ENCODE measurements around the gene PHLDA2. TPM values are rescaled to one million over a fixed set of nuclear protein-coding genes. Genes with fewer than 3 reads are reported as not detected.

Gene PHLDA2
- 25.0 and 33.7 TPM in 2 replicates for total RNA-seq (2021)
- percentile 62 among the genes with signal in this experiment for Bru-seq, nascent RNA
- percentile 51 among the genes with signal in this experiment for BruChase-seq, experiment 1, labeled RNA remaining after a 2-hour chase
- percentile 79 among the genes with signal in this experiment for BruChase-seq, experiment 2, labeled RNA remaining after a 6-hour chase
- long read RNA-seq, transcript PHLDA2-201 (2 exons, 955 nt): major isoform, 71 of 73 reads
- long read RNA-seq, partial matches to known transcripts: 2 of 73 reads
- long read RNA-seq, other reads (novel, unspliced or antisense): 0 of 73 reads

DNA sequence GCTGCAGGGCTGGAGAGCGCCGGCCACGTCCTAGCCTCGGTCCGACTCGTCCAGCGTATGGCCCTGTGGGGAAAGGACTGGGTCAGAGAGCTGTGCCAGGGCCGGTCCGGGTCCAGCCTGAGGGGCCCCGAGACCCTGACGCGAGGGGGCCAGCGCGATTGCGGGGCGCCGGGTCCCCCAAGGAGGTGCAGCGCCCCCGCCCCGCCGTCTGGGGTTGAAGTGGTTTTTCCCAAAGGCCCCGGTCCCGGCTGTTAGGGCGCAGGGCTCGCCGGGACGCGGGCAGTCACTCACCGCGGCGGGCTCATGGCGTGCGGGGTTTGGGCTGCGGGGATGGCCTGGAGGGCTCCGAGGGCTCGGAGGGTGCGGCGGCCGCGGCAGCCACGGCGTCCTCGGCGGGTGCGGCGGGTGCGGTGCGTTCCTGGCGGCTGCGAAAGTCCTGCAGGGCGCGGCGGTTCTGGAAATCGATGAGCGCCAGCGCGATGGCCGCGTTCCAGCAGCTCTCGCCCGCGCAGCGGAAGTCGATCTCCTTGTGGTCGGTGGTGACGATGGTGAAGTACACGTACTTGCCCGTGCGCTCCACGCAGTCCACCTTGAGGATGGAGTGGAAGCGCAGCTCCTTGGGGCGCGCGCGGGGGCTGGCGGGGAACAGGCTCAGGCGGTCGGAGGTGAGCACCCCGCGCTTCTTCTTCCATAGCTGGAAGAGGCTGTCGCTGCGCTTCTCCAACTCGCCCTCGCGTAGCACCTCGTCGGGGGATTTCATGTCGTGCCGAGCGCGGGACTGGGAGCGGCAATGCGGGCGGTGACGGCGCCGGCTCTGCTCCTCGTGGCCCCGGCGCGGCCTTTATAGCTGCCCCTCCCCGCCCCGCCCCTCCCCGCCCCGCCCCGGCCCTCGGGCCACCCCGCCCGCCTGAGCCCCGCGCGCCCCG lies at the start of gene PHLDA2:
Gene PHLDA2 (minus strand): TSS at position 816 of the 926 bp plus-strand sequence. CDS start 56 bp downstream, at position 760.
- DNase-seq (ENCODE audit: low spot score): peak; percentile 68
- H3K27me3 ChIP-seq (replicated peaks; ENCODE audit: insufficient read depth, low read depth, low read length, poor library complexity): no peaks in the 10 kb centered on the region
- ChIA-PET POLR2A (ENCODE audit: low non-redundant PET) (no interaction called here), CTCF (interaction anchor here (0.7 kb wide), 1 partner anchor 166 kb away, joined by 3 read pairs; no protein-coding TSS in a partner anchor)
- BruUV-seq (replicated peaks): TSS peak; percentile 97
- peak within 1 kb of the TSS; percentile 42 for H3K27ac ChIP-seq (ENCODE audit: low read depth, low read length, poor library complexity, severe bottlenecking)
- no peaks in the 10 kb centered on the region for H3K9me3 ChIP-seq (ENCODE audit: low read depth, low read length, poor library complexity, severe bottlenecking)
- peak within 1 kb of the TSS; percentile 59 for H3K4me3 ChIP-seq (ENCODE audit: low read depth, low read length, poor library complexity, severe bottlenecking)
- TF ChIP-seq EZH2 (IDR thresholded peaks at IDR 0.05; ENCODE audit: borderline replicate concordance, low read depth, low read length, poor library complexity, severe bottlenecking) (no peak), CTCF (conservative IDR thresholded peaks at IDR 0.05; ENCODE audit: low read depth, low read length) (no peak)
- H3K4me1 ChIP-seq (ENCODE audit: insufficient read depth, low read length, poor library complexity, severe bottlenecking): peaks cover 16% of the 10 kb centered on the region
- no peaks in the 10 kb centered on the region for H3K36me3 ChIP-seq (ENCODE audit: insufficient read depth, low read length, poor library complexity, severe bottlenecking)
- intact Hi-C loops (cut with micrococcal nuclease; ENCODE audit: unreplicated experiment): no loop called here

DNA sequence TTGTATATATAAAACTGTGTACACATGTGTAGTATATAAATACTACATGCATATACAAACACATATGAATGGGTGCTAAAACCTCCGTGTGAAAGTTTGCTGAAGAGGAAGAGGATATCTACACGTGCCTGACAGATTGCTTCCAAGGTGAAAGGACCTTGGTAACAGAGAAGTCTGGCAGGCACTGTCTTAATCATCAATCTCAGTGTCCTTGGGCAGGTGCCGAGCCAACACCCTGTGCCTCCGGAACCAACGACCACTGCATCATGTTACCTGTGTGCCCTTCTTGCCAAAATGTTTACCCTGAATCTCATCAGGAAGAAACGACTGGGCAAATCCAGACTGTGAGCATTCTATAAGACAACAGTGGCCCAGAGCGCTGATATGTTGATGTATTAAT lies 47.9 kb upstream of the PHLDA2 start:
- no peak for DNase-seq (ENCODE audit: low spot score)
- H3K4me3 ChIP-seq (ENCODE audit: low read depth, low read length, poor library complexity, severe bottlenecking): no peak overlapping the region
- ChIA-PET POLR2A (ENCODE audit: low non-redundant PET) (no interaction called here), CTCF (no interaction called here)
- no peaks in the 10 kb centered on the region for H3K4me1 ChIP-seq (ENCODE audit: insufficient read depth, low read length, poor library complexity, severe bottlenecking)
- H3K27ac ChIP-seq (ENCODE audit: low read depth, low read length, poor library complexity, severe bottlenecking): no peak overlapping the region
- no peaks in the 10 kb centered on the region for H3K27me3 ChIP-seq (replicated peaks; ENCODE audit: insufficient read depth, low read depth, low read length, poor library complexity)
- intact Hi-C loops (cut with micrococcal nuclease; ENCODE audit: unreplicated experiment): no loop called here
- no peak for TF ChIP-seq EZH2 (IDR thresholded peaks at IDR 0.05; ENCODE audit: borderline replicate concordance, low read depth, low read length, poor library complexity, severe bottlenecking)
- no peak for TF ChIP-seq CTCF (conservative IDR thresholded peaks at IDR 0.05; ENCODE audit: low read depth, low read length)
- no peaks in the 10 kb centered on the region for H3K9me3 ChIP-seq (ENCODE audit: low read depth, low read length, poor library complexity, severe bottlenecking)
- H3K36me3 ChIP-seq (ENCODE audit: insufficient read depth, low read length, poor library complexity, severe bottlenecking): peaks cover 69% of the 10 kb centered on the region
- BruUV-seq (replicated peaks): no TSS peak

DNA sequence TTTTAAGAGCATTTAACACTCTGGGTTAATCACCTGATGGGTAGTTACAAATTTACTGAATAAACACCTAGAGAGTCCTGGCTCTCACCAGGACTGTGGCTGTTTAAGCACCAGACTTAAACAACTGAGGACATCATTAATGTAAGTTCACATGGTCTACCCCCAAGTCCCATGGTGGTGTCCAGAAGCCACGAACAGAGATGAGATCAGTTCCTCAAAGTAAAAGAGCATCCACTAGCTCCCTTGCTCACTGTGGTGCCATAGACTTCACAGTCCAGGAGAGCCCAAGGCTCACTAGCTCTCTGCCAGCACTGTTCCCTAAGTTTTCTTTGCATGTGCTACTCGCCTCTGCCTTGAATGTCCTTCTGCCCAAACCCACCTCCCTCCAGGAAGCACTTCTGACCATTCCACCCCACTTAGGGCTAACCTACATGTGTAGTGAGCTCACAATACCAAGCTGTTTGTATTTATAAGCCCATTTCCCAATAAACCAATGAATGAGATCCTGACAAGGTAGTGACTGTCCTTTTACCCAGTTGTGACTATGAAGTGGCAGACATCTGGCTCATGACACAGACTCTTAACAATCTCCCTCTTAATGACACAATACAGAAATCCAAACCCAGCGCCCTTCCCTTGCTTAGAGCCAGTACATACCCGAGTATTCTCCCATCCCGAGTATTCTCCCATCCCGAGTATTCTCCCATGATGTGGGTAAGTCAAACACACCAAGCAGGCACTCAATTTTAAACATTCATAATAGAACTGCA lies 47.3 kb upstream of the PHLDA2 start:
- ChIA-PET POLR2A (ENCODE audit: low non-redundant PET) (no interaction called here), CTCF (no interaction called here)
- Histone ChIP-seq H3K4me1 (ENCODE audit: insufficient read depth, low read length, poor library complexity, severe bottlenecking) (no peaks in the 10 kb centered on the region), H3K27ac (ENCODE audit: low read depth, low read length, poor library complexity, severe bottlenecking) (no peak overlapping the region), H3K36me3 (ENCODE audit: insufficient read depth, low read length, poor library complexity, severe bottlenecking) (peaks cover 75% of the 10 kb centered on the region), H3K4me3 (ENCODE audit: low read depth, low read length, poor library complexity, severe bottlenecking) (no peak overlapping the region), H3K9me3 (ENCODE audit: low read depth, low read length, poor library complexity, severe bottlenecking) (no peaks in the 10 kb centered on the region), H3K27me3 (replicated peaks; ENCODE audit: insufficient read depth, low read depth, low read length, poor library complexity) (no peaks in the 10 kb centered on the region)
- no TSS peak for BruUV-seq (replicated peaks)
- intact Hi-C loops (cut with micrococcal nuclease; ENCODE audit: unreplicated experiment): no loop called here
- no peak for TF ChIP-seq CTCF (conservative IDR thresholded peaks at IDR 0.05; ENCODE audit: low read depth, low read length)
- no peak for TF ChIP-seq EZH2 (IDR thresholded peaks at IDR 0.05; ENCODE audit: borderline replicate concordance, low read depth, low read length, poor library complexity, severe bottlenecking)
- no peak for DNase-seq (ENCODE audit: low spot score)

All from A673 (cell line).